GM18951 (cell line): ENCODE measurements around the gene P2RY4.
"Not testable (repeated sequence)": the region's sequence is repeated elsewhere in the genome, so short reads cannot be mapped to it uniquely, and the experiment has no call there.

Experiments
- POLR2A ChIP-seq: IDR thresholded peaks from 4 replicates; pipeline ENCODE4 v1.6.1; 2011; ENCODE audit warnings: mild to moderate bottlenecking; ENCODE audit not compliant: insufficient read length, insufficient read depth; ENCODE audit errors: extremely low read depth
- in situ Hi-C: fragments of 300-500 bp; cut with MboI; formaldehyde crosslinking; loops from one replicate; pipeline ENCODE4 v1.12.0; 2022; ENCODE audit warnings: low sequenced_read_pairs, mixed read lengths, inconsistent platforms; ENCODE audit not compliant: unreplicated experiment

Gene P2RY4

DNA sequence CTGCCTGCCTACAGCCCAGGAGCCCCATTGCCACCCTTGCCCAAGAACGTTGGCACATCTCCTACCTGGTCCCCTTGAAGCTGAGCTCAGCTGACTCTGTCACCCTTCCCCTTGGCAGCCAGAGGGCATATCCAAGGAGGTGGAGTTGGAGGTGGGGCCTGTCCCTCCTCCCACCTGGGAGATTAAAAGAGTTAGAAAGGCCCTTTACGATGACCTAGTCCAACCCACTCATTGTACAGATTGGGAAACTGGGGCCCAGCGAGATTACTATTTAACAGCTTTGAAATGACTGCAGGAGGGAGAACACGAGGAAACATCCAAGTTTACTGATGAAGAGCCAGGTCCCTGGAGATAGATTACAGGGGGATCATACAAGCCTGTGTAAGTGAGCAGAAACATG, at the start of gene P2RY4:
Gene P2RY4 (minus strand): TSS at position 101 of the 400 bp plus-strand sequence. CDS start 580 bp downstream, outside the sequence.
- in situ Hi-C loops: no loop called here
- TF ChIP-seq POLR2A: no peak

DNA sequence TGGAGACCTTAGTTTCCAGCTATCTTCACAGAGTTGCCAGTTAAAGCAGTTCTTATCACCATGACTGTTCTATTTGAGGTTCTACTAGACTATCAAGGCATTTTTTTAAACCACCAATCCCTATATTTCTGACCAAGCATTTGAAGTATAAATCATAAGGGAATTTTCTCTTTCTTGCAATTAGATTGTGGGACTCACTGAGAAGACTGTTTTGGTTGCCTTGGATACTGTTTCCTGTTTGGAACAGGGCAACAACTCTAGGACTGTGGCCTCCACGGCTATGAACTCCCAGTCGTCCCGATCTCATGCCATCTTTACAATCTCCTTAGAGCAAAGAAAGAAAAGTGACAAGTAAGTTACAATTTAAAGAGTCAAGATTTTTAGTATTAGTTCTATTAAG, 41.7 kb upstream of the P2RY4 start:
- in situ Hi-C loops: no loop called here
- no peak for TF ChIP-seq POLR2A

DNA sequence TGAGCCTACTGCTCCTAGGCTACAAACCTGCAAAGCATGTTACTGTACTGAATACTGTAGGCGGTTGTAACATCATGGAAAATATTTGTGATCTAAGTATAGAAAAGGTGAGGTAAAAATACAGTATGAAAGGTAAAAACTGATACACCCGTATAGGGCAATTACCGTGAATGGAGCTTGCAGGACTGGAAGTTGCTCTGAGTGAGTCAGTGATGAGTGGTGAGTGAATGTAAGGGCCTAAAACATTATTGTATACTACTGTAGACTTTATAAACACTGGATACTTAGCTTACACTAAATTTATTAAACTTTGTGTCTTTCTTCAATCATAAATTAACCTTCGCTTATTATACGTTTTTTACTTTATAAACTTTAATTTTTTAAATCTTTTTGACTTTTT, 33.6 kb upstream of the P2RY4 start:
- in situ Hi-C loops: no loop called here
- TF ChIP-seq POLR2A: no peak

DNA sequence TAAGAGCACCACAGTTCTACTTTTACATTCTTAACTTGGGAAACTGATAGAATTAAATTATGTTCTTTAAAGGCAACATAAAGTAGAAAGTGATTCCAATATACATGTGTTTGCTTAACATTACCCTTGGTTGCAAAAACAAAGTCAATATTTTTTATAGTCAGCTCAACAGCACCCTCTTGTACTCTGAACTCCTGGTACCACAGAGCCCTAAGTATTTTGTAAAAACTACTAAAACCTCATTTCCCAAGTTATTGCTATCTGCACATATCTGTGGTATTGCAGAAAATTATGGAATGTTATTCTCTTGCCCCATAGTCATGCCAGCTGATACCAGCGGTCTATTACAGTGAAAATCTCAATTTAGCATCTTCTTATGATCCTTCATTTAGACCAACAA, 32.8 kb upstream of the P2RY4 start:
- TF ChIP-seq POLR2A: no peak
- in situ Hi-C loops: no loop called here

DNA sequence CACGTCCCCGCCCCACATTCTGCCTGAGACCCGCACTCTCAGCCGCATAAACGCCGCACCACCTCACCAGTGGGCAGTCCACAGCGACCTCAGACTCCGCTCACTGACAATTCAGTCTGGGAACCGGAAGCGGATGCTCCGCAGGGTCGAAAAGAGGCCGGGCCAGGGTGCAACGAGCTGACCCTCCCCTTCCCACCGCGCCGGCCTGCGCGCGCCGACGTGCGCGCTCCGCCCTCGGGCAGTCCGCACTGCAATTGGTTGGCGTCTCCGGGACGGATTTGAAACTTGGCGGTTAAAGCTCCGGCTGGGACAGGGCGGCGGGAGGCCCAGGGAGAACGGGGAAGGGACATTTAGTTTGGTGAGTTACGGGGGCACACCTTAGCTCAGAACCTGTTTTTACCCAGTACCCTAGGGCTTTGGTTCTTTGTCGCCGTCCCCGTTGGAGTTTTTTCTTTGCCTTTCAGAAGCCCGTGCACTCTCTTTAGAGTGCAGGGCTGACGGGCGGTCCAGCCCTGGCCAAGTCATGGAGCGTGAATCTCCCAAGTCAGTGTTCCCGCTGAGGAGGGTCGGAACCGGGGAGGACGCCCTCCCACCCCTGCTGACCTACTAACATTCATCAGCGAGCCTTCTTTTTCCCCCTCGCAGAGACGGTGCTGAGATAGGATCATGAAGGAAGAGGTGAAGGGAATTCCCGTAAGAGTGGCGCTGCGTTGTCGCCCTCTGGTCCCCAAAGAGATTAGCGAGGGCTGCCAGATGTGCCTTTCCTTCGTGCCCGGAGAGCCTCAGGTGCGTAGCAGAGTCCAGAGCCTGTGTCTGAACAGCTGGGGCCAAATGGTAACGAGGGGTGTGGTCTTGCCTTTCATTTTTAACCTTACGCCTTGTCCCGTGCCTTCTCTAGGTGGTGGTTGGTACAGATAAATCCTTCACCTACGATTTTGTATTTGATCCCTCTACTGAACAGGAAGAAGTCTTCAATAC, 30.1 kb upstream of the P2RY4 start, which contains the start of the genes KIF4A and PDZD11:
Gene KIF4A (plus strand): TSS at position 312 of the 978 bp plus-strand sequence. CDS start 355 bp downstream, at position 667.
Gene PDZD11 (minus strand): TSS at position 135 of the 978 bp plus-strand sequence. CDS start 586 bp downstream, outside the sequence.
- in situ Hi-C loops: no loop called here
- peak; percentile 82 for TF ChIP-seq POLR2A

DNA sequence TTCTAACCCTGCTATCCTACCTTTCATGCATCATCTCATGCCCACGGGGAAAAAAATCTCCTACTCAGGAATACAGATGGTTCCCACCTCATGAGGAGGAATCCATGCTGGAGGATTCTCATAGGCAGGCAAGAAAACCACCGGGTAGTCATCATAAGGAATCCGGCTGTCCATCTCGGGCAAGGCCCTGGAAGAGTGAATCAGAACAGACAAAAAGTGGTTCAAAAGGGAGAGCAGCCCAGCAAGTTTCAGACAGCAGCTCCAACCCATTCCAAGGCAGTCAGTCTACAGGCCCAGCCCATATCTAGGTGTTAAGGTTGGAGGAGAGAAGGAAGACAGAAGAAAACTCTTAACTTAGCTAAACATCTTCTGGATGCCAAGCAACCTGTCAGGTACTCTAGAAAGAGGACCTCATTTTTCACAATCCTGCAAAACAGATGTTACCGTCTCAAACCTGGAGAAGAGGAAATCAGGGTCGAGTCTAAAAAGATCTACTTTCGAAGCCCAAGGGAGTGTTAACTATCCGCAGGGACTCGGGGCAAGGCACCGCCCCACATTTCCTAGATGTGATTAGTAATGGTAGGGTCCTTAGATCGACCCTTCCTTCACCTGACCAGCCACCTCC, 29.3 kb upstream of the P2RY4 start:
- in situ Hi-C loops: no loop called here
- TF ChIP-seq POLR2A: no peak

DNA sequence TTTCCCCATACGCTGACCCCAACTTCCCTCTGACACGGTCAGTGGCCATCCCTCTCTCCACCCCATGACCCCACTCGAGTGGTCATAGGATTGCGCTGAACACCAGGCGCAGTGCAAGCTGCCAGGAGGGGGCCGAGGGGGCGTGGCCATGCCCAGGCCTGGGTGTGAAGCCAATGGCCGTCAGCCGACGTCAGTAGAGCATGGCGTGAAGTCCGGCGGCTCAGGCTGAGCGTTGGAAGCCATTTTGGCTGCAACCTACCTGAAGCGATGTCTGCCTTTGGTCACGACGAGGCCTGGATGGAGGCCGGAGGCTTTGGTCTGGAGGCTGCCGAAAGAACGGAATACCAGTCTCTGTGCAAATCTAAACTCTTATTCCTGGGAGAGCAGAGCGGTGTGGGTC, 21.9 kb upstream of the P2RY4 start, which contains the start of gene RAB41:
Gene RAB41 (plus strand): TSS at position 222 of the 400 bp plus-strand sequence. CDS start 46 bp downstream, at position 268.
- in situ Hi-C loops: no loop called here
- TF ChIP-seq POLR2A: no peak

DNA sequence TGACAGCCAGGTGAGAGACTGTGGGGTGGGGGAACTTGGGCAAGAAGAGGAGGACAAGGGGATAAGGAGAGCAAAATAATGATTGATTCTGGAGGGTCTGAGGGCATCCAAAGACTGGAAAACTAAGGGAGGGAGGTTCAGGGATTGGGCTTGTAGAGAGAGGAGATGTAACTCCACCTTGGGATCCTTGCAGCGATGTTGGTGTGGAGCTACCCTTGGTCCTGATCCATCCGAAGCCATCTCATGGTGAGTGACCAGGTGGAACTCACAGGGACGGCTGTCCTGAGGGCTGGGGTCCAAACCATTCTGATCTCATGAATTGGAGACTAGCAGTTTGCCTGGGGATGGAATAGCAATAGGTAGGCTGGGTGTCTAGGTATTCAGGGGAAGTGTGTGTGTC, 20.6 kb upstream of the P2RY4 start:
- in situ Hi-C loops: no loop called here
- no peak for TF ChIP-seq POLR2A

DNA sequence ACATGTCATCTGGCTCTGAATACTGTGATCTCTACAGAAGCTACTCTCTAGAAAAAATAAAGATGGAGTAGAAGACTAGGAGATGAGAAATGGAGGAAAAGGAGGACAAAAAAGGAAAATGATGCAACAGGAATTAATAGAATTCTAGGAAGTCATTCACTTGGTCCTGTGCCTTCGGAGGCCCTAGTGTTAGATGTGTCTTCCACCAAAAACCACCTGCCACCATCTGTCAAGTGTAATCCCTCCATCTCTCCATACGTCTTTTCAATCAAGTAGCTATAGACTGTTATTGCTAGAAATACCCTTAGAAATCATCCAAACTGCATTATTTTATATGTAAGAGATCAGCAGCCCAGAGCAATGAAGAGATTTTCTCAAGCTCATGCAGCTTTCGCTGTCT, 19.1 kb upstream of the P2RY4 start:
- in situ Hi-C loops: no loop called here
- no peak for TF ChIP-seq POLR2A

DNA sequence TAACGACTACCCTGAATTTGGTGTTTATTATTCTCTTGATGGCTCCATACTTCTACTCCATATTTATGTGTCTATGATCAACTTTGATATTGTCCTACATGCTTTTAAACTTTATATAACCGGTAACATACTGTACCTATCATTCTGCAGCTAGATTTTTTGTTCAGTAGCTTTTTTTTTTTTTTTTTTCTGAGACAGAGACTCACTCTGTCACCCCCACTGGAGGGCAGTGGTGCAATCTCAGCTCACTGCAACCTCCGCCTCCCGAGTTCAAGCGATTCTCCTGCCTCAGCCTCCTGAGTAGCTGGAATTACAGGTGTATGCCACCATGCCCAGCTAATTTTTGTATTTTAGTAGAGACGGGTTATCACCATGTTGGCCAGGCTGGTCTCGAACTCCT, 14.0 kb upstream of the P2RY4 start:
- in situ Hi-C loops: not testable (repeated sequence)

DNA sequence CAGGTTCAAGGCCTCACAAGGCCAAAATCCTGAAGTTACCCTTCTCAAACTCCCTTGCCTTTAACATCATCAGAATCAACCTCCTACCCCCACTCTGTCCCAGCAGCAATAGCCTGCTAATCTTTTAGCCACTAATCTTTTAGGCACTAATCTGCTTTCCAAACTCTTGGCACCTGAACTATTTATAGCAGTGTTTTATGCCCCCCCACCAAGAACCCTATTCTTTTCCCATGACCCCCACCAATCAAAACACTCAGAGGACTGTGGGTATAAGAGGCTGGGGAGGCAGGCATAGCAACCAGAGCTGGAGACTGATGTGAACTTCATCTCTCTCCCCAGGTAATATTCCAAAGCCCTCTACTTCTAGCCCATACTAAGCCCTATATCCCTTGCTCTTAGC, 8.0 kb upstream of the P2RY4 start, which contains the start of gene ARR3:
Gene ARR3 (plus strand): TSS at position 301 of the 400 bp plus-strand sequence. CDS start 1,052 bp downstream, outside the sequence.
- in situ Hi-C loops: no loop called here
- no peak for TF ChIP-seq POLR2A

DNA sequence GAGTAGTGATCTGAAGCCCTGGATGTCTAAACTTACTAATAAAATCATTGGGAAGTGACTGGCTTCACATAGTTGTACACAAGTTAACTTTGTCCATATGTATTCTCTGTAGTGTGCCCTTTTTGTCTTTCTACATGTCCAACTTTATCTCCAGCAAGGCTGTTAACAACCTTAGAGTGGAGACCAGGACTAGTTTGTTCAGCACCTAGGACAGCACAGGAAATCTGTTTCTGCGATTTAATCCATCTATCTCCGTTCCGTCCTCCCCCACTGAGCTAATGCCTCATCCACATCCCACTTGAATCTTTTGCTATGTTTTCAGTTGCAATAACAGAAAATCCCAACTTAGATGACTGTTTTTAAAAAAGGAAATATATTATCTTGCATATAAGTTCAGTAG, 4.8 kb upstream of the P2RY4 start:
- TF ChIP-seq POLR2A: no peak

DNA sequence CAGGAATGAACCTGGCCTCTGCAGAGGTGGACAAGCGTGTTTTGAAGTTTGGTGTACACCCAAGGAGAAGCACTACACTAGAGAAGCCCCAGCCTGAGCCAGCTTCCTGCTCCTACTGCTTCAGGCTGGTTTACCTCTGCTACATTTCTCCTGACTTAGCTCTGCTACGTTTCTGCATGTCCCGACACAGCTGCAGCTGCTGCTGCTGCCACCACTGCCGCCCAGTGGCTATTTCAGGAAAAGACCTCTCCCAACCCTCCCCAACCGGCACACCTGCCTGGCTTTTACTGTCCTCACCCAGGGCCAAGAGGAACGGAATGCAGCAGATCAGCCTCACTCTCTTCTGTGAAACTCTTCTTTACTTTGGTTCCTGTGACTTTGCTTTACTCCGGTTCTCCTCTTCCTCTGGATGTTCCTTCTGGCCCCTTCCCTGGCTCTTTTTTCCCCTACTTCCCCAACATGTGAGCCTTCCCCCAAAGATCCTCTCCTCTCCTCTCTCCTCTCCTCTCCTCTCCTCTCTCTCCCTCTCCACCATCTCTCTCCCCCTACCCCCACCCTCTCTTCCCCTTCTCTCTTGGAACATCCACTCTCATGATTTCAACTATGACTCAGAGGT, 3.1 kb upstream of the P2RY4 start:
- in situ Hi-C loops: no loop called here
- no peak for TF ChIP-seq POLR2A

More for the DNA sequence above, 4.8 kb upstream of the P2RY4 start:
- in situ Hi-C loops: no loop called here
